ENCODE measurements around the gene KIF9.

GRCh38 chr3:47228088-47228487, 54.5 kb downstream of the KIF9 start:
- TF ChIP-seq, protein P1, sequence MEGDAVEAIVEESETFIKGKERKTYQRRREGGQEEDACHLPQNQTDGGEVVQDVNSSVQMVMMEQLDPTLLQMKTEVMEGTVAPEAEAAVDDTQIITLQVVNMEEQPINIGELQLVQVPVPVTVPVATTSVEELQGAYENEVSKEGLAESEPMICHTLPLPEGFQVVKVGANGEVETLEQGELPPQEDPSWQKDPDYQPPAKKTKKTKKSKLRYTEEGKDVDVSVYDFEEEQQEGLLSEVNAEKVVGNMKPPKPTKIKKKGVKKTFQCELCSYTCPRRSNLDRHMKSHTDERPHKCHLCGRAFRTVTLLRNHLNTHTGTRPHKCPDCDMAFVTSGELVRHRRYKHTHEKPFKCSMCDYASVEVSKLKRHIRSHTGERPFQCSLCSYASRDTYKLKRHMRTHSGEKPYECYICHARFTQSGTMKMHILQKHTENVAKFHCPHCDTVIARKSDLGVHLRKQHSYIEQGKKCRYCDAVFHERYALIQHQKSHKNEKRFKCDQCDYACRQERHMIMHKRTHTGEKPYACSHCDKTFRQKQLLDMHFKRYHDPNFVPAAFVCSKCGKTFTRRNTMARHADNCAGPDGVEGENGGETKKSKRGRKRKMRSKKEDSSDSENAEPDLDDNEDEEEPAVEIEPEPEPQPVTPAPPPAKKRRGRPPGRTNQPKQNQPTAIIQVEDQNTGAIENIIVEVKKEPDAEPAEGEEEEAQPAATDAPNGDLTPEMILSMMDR (IDR thresholded peaks at IDR 0.05; ENCODE audit: insufficient read depth, low read depth, low read length) = no peak
- TF ChIP-seq EZH2 (IDR thresholded peaks at IDR 0.05; ENCODE audit: insufficient read depth, low read length) = no peak

Data from astrocyte (in vitro differentiated cells and primary cell).